B cell (primary cell): Measurements from ENCODE around the gene PGLYRP3. TPM values are rescaled to one million over a fixed set of nuclear protein-coding genes. Genes with fewer than 3 reads are reported as not detected.

ENCODE experiments used
- ATAC-seq: fragments of 200-7000 bp; cut with Tn5 transposase; one replicate; pipeline ENCODE4 v1.10.0; 2021; ENCODE audit warnings: low read depth, mild to moderate bottlenecking, moderate number of reproducible peaks, moderate library complexity
- CTCF ChIA-PET: fragments of 350-600 bp; sonication (Branson Sonifier 250); formaldehyde crosslinking; loops from one replicate; lab custom pipeline; 2021; ENCODE audit warnings: antibody characterized with exemption, inconsistent platforms; lab: Charles Lee
- POLR2A ChIA-PET: fragments of 350-600 bp; sonication (Branson Sonifier 250); formaldehyde crosslinking; loops from one replicate; lab custom pipeline; 2021; ENCODE audit warnings: antibody characterized with exemption; lab: Charles Lee
- DNase-seq: peaks from one replicate; pipeline ENCODE4 v3.0.0; 2013
- H2AFZ ChIP-seq: 2 replicates; pipeline ENCODE4 v1.6.1; 2012; ENCODE audit warnings: mild to moderate bottlenecking, low read depth, low read length; ENCODE audit not compliant: insufficient read depth, poor library complexity, severe bottlenecking
- H3K27ac ChIP-seq, 2 donors: 1 replicate in 1 of 2; 2 replicates in 1 of 2; pipeline ENCODE4 v1.5.1; 2012 to 2013; ENCODE audit warnings: low read length in 2 of 2, mild to moderate bottlenecking in 2 of 2, moderate library complexity in 1 of 2
- H3K27me3 ChIP-seq, 4 experiments: fragments of 200-600 bp in 1 of 4; sonication (generic) in 1 of 4; replicated peaks in 1 of 4; 1 replicate in 2 of 4; 2 replicates in 2 of 4; pipeline versions ENCODE4 v1.6.1 to v1.7.0; 2013 to 2016; ENCODE audit warnings: low read length in 3 of 4, mild to moderate bottlenecking in 2 of 4, mixed read lengths in 1 of 4, moderate library complexity in 1 of 4; ENCODE audit not compliant: insufficient read depth in 4 of 4, control insufficient read depth in 3 of 4; ENCODE audit errors: control extremely low read depth in 1 of 4
- H3K36me3 ChIP-seq, 2 experiments: replicated peaks in 1 of 2; 1 replicate in 1 of 2; 2 replicates in 1 of 2; pipeline versions ENCODE4 v1.6.1 to v1.7.1; 2013; ENCODE audit warnings: low read length in 1 of 2; ENCODE audit not compliant: insufficient read depth in 2 of 2, control insufficient read depth in 1 of 2; ENCODE audit errors: control extremely low read depth in 1 of 2, extremely low read depth in 1 of 2
- H3K4me1 ChIP-seq, 2 donors: fragments of 200-600 bp in 1 of 2; sonication (generic) in 1 of 2; 1 replicate in 1 of 2; 2 replicates in 1 of 2; pipeline versions ENCODE4 v1.5.1 to v1.6.1; 2013 to 2017; ENCODE audit warnings: low read length in 2 of 2; ENCODE audit not compliant: control insufficient read depth in 2 of 2, insufficient read depth in 2 of 2
- H3K4me2 ChIP-seq: replicated peaks from 2 replicates; pipeline ENCODE3; 2012; ENCODE audit warnings: mild to moderate bottlenecking, low read depth, low read length; ENCODE audit not compliant: poor library complexity, severe bottlenecking
- H3K4me3 ChIP-seq, 5 experiments: fragments of 200-600 bp in 1 of 5; sonication (generic) in 1 of 5; 1 replicate in 3 of 5; 2 replicates in 2 of 5; pipeline versions ENCODE4 v1.5.1 to v1.7.0; 2011 to 2016; ENCODE audit warnings: low read length in 4 of 5, mild to moderate bottlenecking in 4 of 5, low read depth in 2 of 5, control low read depth in 1 of 5, moderate library complexity in 1 of 5; ENCODE audit not compliant: insufficient read depth in 1 of 5; ENCODE audit errors: control extremely low read depth in 1 of 5, extremely low read depth in 1 of 5
- H3K79me2 ChIP-seq: fragments of 200-600 bp; sonication (generic); one replicate; pipeline ENCODE4 v1.6.0; 2016; ENCODE audit warnings: low read length; ENCODE audit not compliant: control insufficient read depth, insufficient read depth
- H3K9ac ChIP-seq: fragments of 200-600 bp; sonication (generic); 2 replicates; pipeline ENCODE4 v1.6.1; 2017; ENCODE audit warnings: mild to moderate bottlenecking, low read length, moderate library complexity
- H3K9me3 ChIP-seq, 3 donors: one replicate each; pipeline versions ENCODE4 v1.6.1 to v1.7.1; 2013; ENCODE audit warnings: low read length in 2 of 3; ENCODE audit not compliant: control insufficient read depth in 2 of 3, insufficient read depth in 1 of 3; ENCODE audit errors: control extremely low read depth in 1 of 3
- H4K20me1 ChIP-seq: 2 replicates; pipeline ENCODE4 v1.6.0; 2012; ENCODE audit warnings: mild to moderate bottlenecking, low read length; ENCODE audit not compliant: insufficient read depth, control insufficient read depth, poor library complexity, severe bottlenecking
- H3K27ac Mint-ChIP-seq: one replicate; pipeline ENCODE4 v1.8.0; 2021; ENCODE audit warnings: mixed read lengths
- H3K27me3 Mint-ChIP-seq: one replicate; pipeline ENCODE4 v1.8.0; 2021; ENCODE audit warnings: mixed read lengths
- H3K4me1 Mint-ChIP-seq: one replicate; pipeline ENCODE4 v1.8.0; 2021; ENCODE audit warnings: mixed read lengths
- H3K4me3 Mint-ChIP-seq: one replicate; pipeline ENCODE4 v1.8.0; 2021; ENCODE audit warnings: mixed read lengths
- H3K9me3 Mint-ChIP-seq: one replicate; pipeline ENCODE4 v1.8.0; 2022; ENCODE audit warnings: mixed read lengths; ENCODE audit not compliant: insufficient read depth
- EZH2 ChIP-seq: IDR thresholded peaks from 2 replicates; pipeline ENCODE4 v1.6.1; 2012; ENCODE audit warnings: borderline replicate concordance, low read depth, mild to moderate bottlenecking, moderate library complexity, low read length; ENCODE audit not compliant: insufficient read depth, poor library complexity, severe bottlenecking
- WGBS: methylation state at CpG from one replicate; pipeline ENCODE4 v1.1.5; 2013; ENCODE audit warnings: missing lambda C conversion rate; ENCODE audit not compliant: insufficient coverage; 5-methylcytosine and 5-hydroxymethylcytosine counted together
- intact Hi-C: fragments of 100-400 bp; cut with micrococcal nuclease; formaldehyde crosslinking; loops from one replicate; pipeline ENCODE4 v1.10.0; 2022
- polyA plus RNA-seq: library from polyadenylated mRNA; depleted of rRNA; stranded (reverse); fragments of >200 nt; gene quantifications from 2 replicates; pipeline ENCODE4 v1.2.3, GENCODE V29; 2012
- total RNA-seq, 2 donors: library from RNA; stranded (reverse); fragments of 120-200 nt in 1 of 2; gene quantifications; 1 replicate in 1 of 2; 2 replicates in 1 of 2; pipeline versions ENCODE4 v1.2.3 to v1.2.4, GENCODE V29; 2013 to 2022
- TF ChIP-seq, protein P1 (sequence below): fragments of 200-600 bp; IDR thresholded peaks from one replicate; pipeline ENCODE4 v1.8.0; 2022; ENCODE audit warnings: antibody characterized with exemption, mild to moderate bottlenecking

The PGLYRP3 gene
- total and polyA plus RNA-seq, 2 donors (not counting 1 experiment from before 2014, with no cell fraction given), result not detected

DNA sequence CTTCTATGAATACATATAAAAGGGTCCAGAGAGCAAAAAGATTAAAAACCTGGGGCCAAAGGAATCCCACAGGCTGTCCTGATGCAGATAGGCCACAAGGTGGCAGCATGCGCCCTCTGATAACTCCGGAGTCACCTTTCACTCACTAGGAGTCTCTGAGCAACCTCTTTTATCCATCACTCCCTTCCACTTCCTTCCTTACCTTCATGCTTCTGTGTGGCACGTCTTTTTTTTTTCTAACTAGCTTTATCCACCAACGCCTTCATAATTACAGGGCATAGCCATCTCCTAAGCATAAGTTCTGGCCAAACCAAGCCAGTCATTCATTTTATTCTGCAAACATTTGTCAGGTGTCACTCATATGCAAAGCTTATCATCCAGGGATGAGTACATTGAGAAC is 39.8 kb upstream of the PGLYRP3 start:
- Histone ChIP-seq H3K79me2 (no peaks in the 10 kb centered on the region), H3K4me1 (peaks cover 3 to 5% of the 10 kb centered on the region in 2 donors), H3K36me3 (no peaks in the 10 kb centered on the region), H3K27me3 (peaks cover 0 to 27% (median 15%) of the 10 kb centered on the region in 4 experiments), H3K27ac (no peak overlapping the region), H3K9me3 (no peaks in the 10 kb centered on the region), H3K9ac (no peak overlapping the region), H4K20me1 (no peaks in the 10 kb centered on the region), H3K4me3 (no peak overlapping the region), H2AFZ (no peak overlapping the region), H3K4me2 (no peak overlapping the region)
- Mint-ChIP-seq H3K27me3 (peaks cover 53% of the 10 kb centered on the region), H3K4me1 (peaks cover 12% of the 10 kb centered on the region), H3K27ac (no peak overlapping the region), H3K9me3 (no peaks in the 10 kb centered on the region), H3K4me3 (no peak overlapping the region)
- ChIA-PET POLR2A (no interaction called here), CTCF (interaction anchor here (0.8 to 3.7 kb wide), 14 partner anchors 9 to 983 kb away, joined by 3 to 59 read pairs (median 4); no protein-coding TSS in a partner anchor)
- intact Hi-C loops, result loop anchor here (1.0 kb wide), 1 partner anchor 143 kb away; no protein-coding TSS in a partner anchor
- TF ChIP-seq, protein P1, sequence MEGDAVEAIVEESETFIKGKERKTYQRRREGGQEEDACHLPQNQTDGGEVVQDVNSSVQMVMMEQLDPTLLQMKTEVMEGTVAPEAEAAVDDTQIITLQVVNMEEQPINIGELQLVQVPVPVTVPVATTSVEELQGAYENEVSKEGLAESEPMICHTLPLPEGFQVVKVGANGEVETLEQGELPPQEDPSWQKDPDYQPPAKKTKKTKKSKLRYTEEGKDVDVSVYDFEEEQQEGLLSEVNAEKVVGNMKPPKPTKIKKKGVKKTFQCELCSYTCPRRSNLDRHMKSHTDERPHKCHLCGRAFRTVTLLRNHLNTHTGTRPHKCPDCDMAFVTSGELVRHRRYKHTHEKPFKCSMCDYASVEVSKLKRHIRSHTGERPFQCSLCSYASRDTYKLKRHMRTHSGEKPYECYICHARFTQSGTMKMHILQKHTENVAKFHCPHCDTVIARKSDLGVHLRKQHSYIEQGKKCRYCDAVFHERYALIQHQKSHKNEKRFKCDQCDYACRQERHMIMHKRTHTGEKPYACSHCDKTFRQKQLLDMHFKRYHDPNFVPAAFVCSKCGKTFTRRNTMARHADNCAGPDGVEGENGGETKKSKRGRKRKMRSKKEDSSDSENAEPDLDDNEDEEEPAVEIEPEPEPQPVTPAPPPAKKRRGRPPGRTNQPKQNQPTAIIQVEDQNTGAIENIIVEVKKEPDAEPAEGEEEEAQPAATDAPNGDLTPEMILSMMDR, result peak; percentile 95
- TF ChIP-seq EZH2, result no peak
- peak; percentile 58 for ATAC-seq
- WGBS, result 1% methylated on average over 4 of the region's 4 CpGs
- peak; percentile 69 for DNase-seq

DNA sequence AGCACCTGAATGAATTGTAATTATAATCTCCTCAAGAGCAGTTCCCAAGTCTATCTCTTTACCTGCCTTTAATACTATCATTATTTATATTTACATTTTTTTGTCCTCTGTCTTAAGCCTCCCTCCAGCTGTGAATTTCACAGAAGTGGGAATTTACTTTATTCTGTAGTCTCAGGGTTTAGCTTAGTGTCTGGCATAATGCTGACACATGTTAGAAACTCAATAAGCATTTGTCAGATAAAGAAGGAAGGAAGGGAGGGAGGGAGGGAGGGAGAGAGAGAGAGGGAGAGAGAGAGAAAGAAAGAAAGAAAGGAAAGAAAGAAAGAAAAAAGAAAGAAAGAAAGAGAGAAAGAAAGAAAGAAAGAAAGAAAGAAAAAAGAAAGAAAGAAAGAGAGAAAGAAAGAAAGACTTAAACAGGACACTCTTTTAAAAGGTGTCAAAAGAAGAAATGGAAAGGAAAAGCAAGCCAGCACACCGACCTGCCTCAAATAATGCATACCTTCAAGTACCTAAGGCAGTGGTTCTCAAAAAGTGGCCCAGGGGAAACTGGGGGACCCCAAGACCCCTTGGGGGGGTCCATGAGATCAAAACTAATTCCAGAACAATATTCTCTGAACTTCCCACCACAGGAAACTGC is 37.7 kb upstream of the PGLYRP3 start:
- H3K27ac ChIP-seq, result no peak overlapping the region
- no peaks in the 10 kb centered on the region for H3K36me3 ChIP-seq
- H3K4me1 ChIP-seq, result peaks cover 12 to 13% of the 10 kb centered on the region in 2 donors
- Mint-ChIP-seq H3K4me1 (peaks cover 13% of the 10 kb centered on the region), H3K27me3 (peaks cover 60% of the 10 kb centered on the region), H3K9me3 (no peaks in the 10 kb centered on the region), H3K4me3 (no peak overlapping the region), H3K27ac (no peak overlapping the region)
- H3K9me3 ChIP-seq, result no peaks in the 10 kb centered on the region
- H3K9ac ChIP-seq, result no peak overlapping the region
- CTCF ChIA-PET, result interaction anchor here (0.9 to 3.7 kb wide), 2 partner anchors 8 to 144 kb away, joined by 4 to 59 read pairs; no protein-coding TSS in a partner anchor
- H4K20me1 ChIP-seq, result no peaks in the 10 kb centered on the region
- DNase-seq (no peak), ATAC-seq (no peak)
- no peak overlapping the region for H3K4me2 ChIP-seq
- H3K79me2 ChIP-seq, result no peaks in the 10 kb centered on the region
- intact Hi-C loops, result no loop called here
- H2AFZ ChIP-seq, result no peak overlapping the region
- POLR2A ChIA-PET, result no interaction called here
- peaks cover 0 to 38% (median 21%) of the 10 kb centered on the region in 4 experiments for H3K27me3 ChIP-seq
- WGBS, result 80% methylated on average over 1 of the region's 1 CpG
- H3K4me3 ChIP-seq, result no peak overlapping the region
- TF ChIP-seq EZH2, result no peak
- TF ChIP-seq, protein P1, result no peak
